Frontal cortex (tissue), 4 donors: ENCODE data around the gene CSNK1A1. TPM values are rescaled to one million over a fixed set of nuclear protein-coding genes. Genes with fewer than 3 reads are reported as not detected.

Experiments used
- DNase-seq, 2 donors: peaks; one replicate each; pipeline ENCODE4 v3.0.0; 2012; ENCODE audit warnings: low spot score in 2 of 2
- FAIRE-seq: peaks from 2 replicates; lab custom pipeline; 2012; peaks lifted over from hg19 to GRCh38; lab: Jason Lieb, UNC
- total RNA-seq: library from RNA; depleted of rRNA; stranded (reverse); fragments of >200 nt; gene quantifications from one replicate; pipeline ENCODE4 v1.2.3, GENCODE V29; 2014
- donor health status: control.
- donor health status: control.
- donor health status: control.

Gene CSNK1A1
- total RNA-seq, 1 donor from 2014 or later, result 353 TPM

- DNase-seq (no peak), FAIRE-seq (no peak)
Observed at GRCh38 chr5:149576021-149576420, 24.8 kb upstream of the CSNK1A1 start.

DNA sequence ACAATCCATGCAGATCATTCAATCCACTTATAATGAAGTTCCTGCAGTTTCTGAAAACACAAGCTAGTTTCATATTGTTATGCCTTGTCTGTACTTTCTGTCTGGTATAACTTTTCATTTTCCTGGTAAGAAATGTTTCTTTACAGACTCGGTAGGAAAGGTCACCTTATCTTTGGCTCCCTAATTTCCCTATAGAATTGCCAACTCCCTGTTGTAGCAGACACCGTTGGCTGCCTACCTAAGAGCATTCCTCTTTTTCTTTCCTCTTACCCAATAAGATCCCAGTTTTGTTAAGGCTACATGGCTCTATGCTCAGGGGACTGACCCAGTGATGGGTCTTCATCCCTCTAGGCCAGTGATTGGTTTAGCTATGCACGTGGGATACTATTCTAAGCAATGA is 23.9 kb upstream of the CSNK1A1 start:
- no peak for FAIRE-seq
- DNase-seq, result no peak

DNA sequence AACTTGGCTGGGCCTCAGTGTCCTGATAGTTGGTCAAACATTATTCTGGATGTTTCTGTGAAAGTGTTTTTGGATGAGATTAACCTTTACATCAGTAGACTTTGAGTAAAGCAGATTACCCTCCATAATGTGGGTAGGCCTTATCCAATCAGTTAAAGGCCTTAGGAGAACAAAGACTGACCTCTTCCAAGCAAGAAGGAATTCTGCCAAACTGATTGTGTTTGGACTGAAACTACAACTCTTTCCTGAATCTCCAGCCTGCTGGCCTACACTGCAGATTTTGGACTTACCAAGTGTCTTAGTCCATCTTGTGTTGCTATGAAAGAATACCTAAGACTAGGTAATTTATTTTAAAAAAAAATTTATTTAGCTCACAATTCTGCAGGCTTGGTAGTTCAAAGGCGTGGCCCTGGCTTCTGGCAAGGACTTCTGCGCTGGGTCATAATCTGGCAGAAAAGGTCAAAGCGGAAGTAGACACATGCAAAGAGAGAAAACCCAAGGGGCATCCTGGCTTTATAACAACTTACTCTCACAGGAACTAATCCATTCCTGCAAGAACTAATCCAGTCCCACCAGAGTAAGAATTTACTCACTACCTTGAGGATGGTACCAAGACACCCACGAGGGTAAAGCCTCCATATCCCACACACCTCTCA is 21.5 kb upstream of the CSNK1A1 start:
- DNase-seq, result no peak
- FAIRE-seq, result no peak

DNA sequence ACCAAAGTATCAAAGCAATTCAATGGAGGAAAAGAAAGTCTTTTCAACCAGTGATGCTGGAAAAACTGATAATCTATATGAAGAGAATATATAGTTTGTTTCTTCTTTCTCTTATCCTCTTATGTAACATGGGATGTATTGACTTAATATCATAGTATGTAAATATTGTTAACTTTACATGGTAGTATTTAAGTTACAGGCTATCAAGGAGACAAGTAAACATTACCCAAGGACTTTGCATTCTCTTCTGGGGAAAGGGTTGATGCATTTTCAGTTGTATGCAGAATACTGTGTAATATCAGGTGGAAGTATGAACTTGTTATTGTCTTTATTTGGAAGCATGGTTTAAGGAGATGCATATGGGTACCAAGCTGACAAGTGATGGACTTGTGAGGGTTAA is 20.9 kb upstream of the CSNK1A1 start:
- DNase-seq (no peak), FAIRE-seq (no peak)

- no peak for DNase-seq
- no peak for FAIRE-seq
Observed at GRCh38 chr5:149567226-149567625, 16.0 kb upstream of the CSNK1A1 start.

DNA sequence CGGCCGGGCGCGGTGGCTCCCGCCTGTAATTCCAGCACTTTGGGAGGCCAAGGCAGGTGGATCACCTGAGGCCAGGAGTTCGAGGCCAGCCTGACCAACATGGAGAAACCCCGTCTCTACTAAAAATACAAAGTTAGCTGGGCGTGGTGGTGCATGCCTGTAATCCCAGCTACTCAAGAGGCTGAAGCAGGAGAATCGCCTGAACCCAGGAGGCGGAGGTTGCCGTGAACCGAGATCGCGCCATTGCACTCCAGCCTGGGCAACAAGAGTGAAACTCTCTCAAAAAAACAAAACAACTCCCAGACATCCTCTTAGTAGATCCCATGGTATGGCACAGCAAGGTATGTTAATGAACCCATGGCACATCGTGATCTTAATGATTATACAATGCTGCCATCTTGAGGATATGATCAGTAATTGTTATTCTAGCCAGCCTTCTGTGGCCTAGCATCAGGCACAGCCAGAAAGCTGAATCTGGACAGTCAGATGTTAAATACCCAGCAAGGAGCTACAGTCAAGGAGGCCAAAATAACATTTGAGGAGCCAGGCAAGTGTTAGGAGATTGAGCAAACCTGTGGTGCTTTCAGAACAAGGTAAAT is 13.4 kb upstream of the CSNK1A1 start:
- peak; percentile 10 for FAIRE-seq
- peak in 1 of 2 donors; percentile 63 for DNase-seq

- DNase-seq, result no peak
- no peak for FAIRE-seq
Observed at GRCh38 chr5:149563466-149563865, 12.2 kb upstream of the CSNK1A1 start.

DNA sequence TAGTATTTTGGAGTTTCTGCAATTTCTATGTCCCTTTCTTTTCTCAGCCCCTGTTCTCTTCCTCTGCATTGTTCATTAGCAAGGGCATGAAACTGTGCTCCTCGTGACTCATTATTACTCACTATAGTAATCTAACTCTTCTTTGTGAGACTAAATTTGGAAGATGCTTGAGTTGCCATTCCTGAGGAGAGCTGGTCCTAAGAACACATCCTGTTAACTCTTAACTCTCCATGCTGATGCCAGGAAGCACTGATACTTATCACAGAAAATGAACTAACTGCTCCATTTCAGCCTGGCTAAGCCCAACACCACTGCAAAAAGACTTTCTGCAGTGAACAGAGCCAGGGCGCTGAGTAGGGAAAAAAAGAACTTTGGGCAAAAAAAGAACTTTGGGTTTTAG is 10.6 kb upstream of the CSNK1A1 start:
- FAIRE-seq, result no peak
- DNase-seq, result peak in 1 of 2 donors; percentile 37

GRCh38 chr5:149559706-149560105 is 8.5 kb upstream of the CSNK1A1 start:
- DNase-seq, result no peak

GRCh38 chr5:149552553-149553160 is 1.4 kb upstream of the CSNK1A1 start:
- DNase-seq (no peak), FAIRE-seq (no peak)

More at GRCh38 chr5:149559706-149560105, 8.5 kb upstream of the CSNK1A1 start:
- no peak for FAIRE-seq

- DNase-seq, result no peak
- FAIRE-seq, result no peak
Observed at GRCh38 chr5:149552038-149552494, 827 bp upstream of the CSNK1A1 start.

DNA sequence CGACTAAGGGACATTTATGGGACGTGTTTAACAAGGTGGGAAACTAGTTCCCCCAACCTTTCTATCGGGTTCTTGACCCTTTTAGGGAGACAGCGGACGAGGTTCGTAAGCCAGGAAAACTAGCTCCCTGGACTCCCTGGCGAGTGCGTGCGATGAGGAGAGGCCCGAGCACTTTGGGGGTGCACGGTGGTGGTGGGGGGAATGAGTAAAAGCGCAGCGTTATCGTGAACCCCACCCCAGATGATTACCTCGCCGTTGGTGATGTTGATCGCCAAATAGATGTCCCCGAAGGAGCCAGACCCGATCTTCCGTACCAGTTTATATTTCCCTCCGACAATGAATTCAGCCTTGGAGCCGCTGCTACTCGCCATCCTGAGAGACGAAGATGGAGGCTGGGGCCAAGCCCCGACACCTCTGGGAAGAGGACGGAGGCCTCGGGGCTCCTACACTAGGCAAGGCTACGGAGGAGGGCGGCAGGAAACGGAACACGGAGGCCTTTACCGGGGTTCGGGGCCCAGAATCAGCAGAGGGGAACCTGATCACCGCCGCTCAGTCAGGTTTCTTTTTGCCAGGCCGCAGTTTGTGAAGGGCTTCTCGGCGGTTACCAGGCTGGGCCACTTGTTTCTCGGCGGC is 529 bp downstream of the CSNK1A1 start:
- FAIRE-seq, result no peak
- DNase-seq, result peak in 1 of 2 donors; percentile 20

GRCh38 chr5:149550268-149550583 is 1.0 kb downstream of the CSNK1A1 start:
- DNase-seq, result peak; percentile 39 to 60

DNA sequence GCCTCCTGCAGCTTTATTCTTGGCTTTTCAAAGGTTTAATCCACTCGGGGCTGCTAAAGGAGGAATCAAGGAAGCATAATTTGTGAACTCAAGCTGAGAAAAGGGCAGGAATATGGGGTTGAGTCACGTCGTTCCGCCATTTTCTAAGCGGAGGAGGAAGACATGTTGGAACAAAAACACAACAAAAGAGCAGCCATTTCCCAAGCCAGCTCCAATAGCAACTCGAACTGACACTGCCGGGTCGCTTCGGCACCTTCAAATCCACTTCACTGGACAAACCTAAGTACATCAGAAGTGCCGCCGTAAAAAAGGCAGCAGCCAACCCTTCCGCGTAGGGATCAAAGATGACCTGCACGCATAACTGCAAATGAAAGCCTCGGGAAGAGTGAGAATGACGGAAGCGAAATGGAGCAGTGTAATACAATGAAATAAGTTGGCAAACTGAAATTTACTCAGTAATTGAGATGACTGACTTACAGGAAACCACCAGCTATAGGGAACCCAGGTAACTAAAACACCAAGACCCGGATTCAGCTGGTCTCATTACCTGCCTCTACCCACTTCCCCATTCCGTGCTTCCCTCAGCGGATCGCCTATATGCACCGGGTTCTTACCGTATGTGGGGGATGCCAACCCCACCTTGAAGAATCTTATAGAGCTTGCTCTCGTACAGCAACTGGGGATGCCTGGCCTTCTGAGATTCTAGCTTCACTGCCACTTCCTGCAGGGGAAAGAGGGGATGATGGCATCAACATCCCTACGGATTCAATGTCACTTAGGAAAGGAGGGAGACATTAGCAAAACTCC is 1.6 kb downstream of the CSNK1A1 start:
- DNase-seq (peak; percentile 17 to 24), FAIRE-seq (no peak)

More at GRCh38 chr5:149550268-149550583, 1.0 kb downstream of the CSNK1A1 start:
- no peak for FAIRE-seq

GRCh38 chr5:149546974-149547373 is 4.3 kb downstream of the CSNK1A1 start:
- FAIRE-seq (no peak), DNase-seq (no peak)

DNA sequence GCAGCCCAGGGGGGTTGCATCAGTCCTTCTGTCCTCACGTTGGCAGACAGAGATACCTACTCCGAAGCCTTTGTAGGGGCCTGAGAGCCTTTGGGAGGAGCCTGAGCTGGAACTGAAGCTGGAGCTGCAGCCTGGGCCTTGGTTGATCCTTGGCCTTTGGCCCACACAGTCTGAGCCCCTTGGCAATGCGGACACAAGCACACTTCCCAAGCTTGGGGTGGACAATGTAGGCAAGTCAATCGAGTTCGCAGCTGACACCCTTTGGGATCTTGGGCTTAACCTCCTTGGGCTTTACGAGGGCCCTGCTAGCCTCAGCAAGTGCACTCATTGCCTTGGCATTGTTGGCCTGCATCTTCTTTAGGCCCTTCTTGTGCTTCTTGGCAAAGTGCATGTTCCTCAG is 5.9 kb downstream of the CSNK1A1 start:
- FAIRE-seq (no peak), DNase-seq (no peak)

GRCh38 chr5:149544028-149544420 is 7.2 kb downstream of the CSNK1A1 start:
- DNase-seq (no peak), FAIRE-seq (no peak)

DNA sequence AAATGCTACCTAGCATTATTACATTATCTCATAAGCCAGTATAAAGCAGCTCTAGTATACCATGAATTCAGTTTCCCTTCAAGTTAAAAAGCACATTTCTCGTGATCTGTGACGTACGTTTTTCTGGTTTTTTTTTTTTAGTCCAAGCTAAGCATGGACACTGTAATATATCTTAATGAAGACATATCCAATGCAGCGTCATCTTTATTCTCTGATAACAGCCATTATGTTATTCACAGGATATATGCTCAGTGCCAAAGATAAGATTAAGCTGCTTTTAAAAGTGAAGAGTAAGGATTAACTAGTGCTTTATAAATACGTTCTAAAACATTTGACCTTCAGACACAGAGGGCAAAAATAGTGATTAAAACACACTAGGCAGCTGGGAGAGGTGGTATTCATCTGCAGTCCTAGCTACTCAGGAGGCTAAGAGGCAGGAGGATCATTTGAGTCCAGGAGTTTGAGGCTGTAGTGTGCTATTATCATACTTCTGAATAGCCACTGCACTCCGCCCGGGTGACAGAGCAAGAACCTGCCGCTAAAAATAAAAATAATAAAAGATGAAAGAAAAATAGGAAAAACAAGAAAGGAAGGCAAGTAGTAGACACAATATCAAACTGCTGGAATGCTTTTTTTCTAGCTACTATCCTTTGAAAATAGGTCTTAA is 7.7 kb downstream of the CSNK1A1 start:
- no peak for DNase-seq
- no peak for FAIRE-seq

GRCh38 chr5:149541893-149542292 is 9.3 kb downstream of the CSNK1A1 start:
- FAIRE-seq, result no peak
- DNase-seq, result no peak

- DNase-seq (no peak), FAIRE-seq (no peak)
Observed at GRCh38 chr5:149540089-149540488, 11.2 kb downstream of the CSNK1A1 start.
